ENCODE data around the gene CHTF8.
"Not testable (repeated sequence)": the region's sequence is repeated elsewhere in the genome, so short reads cannot be mapped to it uniquely, and the experiment has no call there.

Gene CHTF8

DNA sequence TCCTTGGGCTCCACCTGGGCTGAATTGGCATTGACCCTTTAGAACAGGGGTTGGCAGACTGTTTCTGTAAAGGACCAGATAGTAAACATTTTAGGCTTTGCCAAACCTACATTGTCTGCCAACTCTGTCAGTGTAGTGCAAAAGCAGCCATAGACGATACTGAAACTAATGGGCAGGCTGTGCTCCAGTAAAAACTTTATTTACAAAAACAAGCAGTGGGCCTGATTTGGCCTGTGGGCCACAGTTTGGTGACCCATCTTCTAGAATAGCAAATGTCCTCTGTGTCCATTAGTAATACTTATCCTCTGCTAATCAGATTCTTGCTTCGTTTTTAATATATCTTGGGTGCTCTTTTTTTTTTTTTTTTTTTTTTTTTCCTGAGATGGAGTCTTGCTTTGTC, 6.2 kb upstream of the CHTF8 start:
- DNase-seq, result no peak

DNA sequence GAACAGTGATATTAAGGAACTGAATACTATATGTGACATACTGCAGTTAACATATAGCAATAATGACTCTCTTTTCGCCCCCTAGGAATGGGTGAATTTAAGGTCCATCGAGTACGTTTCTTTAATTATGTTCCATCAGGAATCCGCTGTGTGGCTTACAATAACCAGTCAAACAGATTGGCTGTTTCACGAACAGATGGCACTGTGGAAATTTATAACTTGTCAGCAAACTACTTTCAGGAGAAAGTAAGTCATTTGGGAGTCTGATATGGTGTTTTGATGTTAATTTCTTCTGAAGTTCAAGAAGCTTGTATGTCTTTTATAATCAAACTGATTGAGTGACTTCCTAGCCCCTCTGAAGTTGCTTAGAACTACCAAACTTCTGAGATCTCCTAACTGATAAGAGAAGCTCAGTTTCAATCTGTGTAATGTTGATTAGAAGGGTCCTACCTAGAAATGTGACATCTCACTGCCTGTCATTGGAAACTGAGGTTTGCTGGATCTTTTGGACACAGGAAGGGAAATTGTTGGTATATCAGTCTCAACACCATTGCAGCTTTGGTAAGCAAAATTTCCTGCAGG, 1.1 kb upstream of the CHTF8 start:
- DNase-seq, result no peak

DNA sequence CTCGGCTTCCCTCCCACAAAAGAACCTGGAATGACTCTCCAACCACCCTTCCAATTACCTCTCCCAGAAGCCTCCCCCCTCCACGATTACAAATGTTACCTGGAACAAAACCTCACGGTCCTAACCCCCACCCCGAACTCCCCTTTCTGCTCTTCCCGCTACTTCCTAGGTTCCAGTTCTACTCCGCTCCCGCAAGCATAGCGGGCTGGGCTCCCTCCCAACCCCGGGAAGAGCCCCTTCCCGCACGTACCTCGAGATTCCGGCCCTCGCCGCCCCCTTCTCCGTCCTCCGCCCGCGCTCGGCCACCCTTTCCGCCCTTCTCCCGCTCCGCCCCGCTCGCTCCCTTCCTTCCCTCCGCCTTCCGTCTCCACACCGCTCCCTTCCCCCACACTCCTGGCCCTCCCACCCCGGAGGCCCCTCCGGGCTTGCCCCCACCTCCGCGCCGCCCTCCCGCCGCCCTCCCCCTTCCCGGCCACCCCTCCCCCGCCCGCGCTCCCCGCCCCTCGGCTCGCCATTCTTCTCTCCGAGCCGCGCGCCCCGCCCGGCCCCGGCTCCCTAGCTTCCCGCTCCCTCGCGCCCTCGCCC, 457 bp downstream of the CHTF8 start:
- DNase-seq, result peak; percentile 31

DNA sequence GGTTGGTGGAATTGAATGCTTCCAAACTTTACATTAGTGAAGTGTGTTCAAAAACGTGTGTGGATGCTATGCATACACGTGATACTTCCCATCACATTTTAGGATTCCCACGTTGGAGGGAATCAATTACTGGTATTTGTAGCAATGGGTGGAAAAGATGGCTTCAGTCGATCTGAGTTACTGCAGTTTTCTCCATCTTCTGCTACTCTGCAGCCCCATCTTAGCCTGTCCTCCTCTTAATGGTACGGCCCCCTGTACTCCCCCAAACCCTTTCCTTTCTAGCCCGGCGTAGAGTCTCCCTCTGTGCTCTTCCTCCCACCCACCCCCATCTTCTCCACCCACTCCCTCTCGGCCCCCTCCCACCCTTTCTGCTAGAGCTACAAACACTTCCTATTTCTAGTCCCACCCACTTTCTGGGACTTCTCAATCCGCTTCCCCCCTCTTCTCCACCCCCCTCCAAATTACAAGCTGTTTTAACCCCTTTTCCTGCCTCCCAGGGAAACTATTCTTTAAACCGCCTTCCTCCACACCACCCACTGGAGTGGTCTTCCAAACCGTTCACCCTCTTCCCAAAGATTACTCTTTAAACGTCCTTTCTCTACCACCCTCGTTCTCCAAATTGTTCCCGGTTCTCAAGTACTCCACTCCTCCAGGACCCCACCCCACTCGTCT, 1.1 kb downstream of the CHTF8 start:
- no peak for DNase-seq

DNA sequence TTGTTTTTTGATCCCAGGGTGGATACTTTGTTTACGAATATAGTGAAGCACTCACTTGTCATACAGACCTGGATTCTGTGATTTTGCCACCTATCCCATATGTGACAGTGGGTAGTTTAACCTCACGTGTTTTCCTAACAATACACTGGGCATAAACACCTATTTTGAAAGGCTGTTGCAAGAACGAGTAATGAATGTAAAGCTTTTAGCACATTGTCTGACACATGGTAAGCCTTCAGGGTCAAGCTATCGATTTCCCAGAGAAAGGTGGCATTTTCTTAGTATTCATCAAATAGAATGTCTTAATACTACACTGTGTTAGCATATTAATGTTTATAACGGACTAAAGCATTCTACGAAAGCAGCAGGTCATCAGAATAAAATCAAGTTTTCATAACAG, 1.9 kb downstream of the CHTF8 start:
- DNase-seq, result no peak

DNA sequence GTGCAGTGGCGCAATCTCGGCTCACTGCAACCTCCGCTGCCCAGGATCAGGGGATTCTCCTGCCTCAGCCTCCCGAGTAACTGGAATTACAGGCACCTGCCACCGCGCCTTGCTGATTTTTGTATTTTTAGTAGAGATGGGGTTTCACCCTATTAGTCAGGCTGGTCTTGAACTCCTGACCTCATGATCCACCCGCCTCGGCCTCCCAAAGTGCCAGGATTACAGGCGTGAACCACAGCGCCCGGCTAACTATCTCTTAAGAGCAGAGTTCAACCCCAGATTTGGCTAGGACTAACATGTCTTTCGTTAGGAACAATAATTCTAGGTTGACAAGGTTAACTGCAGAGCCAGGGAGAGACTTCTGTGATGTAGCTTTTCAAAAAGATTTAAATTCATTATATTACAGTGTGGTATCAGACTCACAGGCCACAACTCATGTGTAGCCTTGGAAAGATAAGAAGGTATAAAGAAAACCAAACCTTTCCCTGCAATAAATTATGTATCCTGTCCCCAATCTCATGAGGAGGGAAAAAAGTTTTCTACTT, 4.3 kb downstream of the CHTF8 start:
- DNase-seq, result no peak

DNA sequence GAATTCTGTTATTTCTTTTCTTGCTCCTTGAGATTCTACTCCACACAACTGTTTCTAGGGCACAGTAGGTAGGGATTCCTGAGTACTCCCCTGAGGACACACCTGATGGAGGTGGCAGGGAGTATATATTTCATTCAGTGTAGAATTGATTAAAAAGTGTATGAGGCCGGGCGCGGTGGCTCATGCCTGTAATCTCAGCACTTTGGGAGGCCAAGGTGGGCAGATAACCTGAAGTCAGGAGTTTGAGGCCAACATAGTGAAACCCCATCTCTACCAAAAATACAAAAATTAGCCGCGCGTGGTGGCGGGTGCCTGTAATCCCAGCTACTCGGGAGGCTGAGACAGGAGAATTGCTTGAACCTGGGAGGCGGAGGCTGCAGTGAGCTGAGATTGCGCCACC, 5.6 kb downstream of the CHTF8 start:
- DNase-seq, result not testable (repeated sequence)

DNA sequence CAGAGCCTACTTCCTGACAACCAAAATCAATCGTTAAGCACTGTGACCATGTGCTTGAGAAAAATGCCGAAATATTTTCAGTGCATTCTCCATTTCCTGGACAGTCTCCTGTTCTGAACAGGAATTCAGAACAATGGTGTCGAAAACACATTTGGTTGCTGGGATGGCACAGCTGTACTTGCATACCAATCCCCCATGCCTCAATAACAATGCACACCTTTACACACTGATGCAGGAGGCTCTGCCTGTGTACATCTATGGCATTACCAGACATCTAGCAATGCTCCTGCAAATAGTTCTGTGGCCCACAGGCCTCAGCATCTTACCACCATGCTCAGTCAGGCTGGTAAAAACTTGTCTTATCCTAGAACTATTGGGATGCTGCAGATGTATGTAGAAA, 6.2 kb downstream of the CHTF8 start:
- no peak for DNase-seq

DNA sequence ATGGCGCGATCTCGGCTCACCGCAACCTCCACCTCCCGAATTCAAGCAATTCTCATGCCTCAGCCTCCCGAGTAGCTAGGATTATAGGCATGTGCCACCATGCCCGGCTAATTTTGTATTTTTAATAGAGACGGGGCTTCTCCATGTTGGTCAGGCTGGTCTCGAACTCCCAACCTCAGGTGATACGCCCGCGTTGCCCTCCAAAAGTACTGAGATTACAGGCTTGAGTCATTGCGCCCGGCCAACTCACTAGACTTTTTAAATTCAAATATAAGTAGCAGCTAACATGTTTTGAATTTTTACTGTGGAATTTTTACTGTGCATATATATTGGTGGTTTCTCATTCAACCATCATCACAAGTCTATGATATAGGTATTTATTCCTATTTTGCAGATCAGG, 7.4 kb downstream of the CHTF8 start:
- DNase-seq, result not testable (repeated sequence)

DNA sequence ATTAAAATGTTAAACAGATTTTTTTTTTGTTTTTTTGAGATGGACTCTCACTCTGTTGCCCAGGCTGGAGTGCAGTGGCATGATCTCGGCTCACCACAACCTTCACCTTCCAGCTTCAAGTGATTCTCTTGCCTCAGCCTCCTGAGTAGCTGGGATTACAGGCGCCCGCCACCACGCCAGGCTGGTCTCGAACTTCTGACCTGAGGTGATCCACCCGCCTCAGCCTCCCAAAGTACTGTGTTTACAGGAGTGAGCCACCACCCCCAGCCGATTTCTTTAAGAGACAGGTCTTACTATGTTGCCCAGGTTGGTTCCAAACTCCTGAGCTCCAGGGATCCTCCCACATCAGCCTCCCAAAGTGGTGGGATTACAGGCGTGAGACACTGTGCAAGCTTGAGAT, 8.0 kb downstream of the CHTF8 start:
- DNase-seq, result not testable (repeated sequence)

DNA sequence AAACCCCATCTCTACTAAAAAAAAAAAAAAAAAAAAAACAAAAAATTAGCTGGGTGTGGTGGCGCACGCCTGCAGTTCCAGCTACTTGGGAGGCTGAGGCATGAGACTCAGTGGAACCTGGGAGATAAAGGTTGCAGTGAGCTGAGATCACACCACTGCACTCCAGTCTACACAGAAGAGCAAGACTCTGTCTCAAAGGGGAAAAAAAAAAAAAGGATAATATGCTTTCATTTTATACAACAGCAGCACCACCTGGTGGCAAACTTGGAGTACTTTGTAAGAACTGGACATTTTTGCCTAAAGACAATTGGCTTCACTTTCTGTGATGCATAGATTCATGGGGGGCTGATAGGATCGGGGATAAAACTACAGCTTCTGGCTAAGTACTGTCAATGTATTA, 8.5 kb downstream of the CHTF8 start:
- peak; percentile 24 for DNase-seq

DNA sequence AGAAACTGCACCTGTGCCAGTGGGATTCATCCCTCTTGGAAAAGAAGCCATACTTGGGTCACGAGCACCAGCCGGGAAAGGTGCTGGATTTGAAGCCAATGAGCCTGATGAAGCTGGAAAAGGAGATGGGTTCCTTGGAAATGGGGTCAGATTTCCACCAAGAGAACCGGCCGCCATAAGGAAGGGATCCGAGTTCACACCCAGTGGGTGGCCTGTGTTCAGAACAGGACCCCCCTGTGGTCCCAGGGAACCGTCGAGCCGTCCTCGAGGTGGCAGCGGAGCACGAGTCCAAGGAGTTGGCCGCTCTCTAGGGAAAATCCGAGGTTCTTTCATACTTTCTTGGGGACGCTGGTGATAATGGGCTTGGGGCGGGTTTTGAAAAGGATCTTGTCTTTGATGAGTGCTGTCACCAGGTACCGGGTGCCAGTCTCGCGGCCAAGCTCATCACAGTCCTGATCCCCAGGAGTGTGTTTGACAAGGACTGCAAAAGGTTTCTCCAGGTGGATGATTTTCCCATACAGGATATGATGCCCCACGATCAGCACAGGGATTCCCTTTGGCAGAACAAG, 12.2 kb downstream of the CHTF8 start:
- no peak for DNase-seq

DNA sequence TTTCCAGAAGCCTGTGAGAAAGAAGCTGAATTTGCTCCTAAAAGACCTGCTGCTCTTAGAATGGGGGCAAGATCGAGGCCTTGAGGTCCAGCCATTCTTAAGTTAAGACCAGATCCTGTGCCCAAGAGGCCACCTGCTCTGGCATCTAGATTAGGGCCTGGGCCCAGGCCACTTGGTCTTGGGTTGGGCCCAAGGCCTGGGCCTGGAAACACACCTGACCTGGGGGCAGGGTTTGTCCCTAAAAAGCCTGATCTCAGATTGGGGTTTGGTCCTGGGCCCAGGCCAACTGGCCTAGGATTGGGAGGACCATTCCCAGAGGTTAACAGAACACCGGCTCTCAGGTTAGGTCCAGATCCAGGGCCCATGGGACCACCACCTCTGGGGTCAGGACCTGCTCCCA, 12.9 kb downstream of the CHTF8 start:
- DNase-seq, result no peak

DNA sequence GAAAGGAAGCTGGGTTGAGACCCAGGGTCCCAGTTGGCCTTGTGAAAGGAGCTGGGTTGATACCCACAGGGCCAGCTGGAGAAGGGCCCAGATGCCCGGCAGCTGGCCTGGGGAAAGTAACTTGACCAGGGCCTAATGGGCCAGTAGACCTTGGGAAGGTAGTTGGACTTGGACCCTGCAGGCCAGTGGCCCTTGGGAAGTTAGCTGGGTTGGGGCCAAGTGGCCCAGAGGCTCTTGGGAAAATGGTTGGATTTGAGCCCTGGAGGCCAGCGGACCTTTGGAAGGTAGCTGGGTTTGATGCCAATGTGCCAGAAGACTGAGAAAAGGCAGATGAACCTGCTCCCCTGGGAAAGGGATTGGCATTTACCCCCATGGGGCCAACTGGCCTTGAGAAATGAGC, 13.4 kb downstream of the CHTF8 start:
- DNase-seq, result no peak

DNA sequence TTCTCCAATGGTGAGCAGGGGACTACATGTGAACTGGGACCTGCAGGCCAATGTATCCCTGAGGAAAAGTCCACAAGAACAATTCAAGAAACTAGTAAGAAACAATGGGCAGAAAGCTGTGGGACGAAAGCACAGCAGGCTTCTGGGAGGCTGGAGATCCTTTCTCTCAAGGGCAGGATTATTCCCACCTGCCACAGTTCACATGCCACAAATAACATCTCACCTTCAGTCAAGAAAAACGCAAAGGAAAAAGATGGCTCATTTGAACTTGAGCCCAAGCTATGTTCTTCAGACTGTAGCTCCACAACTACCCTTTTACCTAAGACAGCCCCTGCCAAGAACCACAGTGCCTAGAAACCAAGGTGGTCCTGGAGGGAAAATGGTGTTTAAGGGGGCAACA, 13.9 kb downstream of the CHTF8 start:
- DNase-seq, result no peak

DNA sequence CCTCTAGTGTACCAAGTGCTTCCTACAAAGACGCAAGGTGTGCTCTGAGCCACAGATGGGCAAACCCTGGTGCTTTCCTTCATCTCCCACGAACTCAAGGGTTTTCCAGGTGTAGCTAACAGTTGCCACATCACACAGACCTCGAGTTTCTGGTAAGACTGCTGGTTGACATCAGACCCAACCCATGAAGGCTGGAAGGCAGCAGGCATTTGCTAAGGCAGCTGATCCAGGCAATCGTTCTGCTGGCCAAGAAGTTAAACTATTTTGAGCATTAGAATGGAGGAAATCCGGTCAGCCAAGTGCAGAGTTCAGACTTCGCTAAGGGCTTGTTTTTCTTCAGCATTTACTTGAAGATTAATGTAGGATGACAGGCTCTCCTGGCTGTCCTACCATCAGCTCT, 15.5 kb downstream of the CHTF8 start:
- no peak for DNase-seq

DNA sequence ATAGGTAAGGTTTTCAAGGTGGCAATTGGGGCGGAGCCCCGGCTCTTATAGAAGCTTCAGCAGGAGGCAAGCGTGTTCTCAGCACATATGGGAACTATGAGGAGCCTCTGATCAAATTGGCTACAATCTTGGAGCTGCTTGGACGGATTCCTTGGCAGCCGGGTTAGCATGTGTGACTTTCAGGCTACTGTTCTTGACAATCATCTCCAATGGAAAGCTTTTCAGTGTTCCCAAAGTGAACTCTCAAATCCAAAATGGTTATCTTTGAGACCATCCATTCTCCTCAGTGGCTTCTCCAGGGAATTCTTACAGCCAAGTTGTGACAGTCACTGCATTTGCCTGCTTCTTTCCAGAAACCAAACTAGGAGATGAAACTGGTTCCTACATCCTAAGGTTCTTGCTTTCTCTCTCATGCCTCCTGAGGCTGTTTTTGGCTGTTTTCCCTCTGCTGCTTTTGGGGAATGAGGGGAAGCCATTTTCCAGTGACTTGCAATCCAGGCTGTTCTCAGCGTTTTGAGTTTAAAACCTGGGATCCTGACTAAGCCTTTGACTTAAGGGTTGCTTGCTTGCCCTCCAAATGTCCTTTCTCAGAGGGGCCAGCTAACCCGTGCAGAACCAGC, 16.0 kb downstream of the CHTF8 start:
- DNase-seq, result no peak

DNA sequence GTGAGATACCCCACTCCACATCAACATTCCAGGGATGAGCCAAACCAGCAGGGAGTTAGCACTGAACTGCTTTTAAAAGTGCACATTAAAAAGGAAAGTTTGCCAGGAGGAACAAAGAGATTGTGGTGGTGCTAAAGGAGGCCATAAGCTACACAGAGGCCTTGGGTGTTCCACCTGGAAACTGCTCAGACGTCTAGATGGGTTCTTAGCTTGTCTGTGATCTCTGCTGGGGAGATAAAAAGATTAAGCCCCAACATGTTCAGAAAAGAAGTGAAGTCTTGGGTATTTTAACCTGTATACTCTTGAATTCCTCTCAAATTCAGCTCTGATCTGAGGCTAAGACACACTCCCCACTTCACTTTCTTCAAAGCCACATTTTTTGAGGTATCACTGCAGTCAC, 16.6 kb downstream of the CHTF8 start:
- no peak for DNase-seq

DNA sequence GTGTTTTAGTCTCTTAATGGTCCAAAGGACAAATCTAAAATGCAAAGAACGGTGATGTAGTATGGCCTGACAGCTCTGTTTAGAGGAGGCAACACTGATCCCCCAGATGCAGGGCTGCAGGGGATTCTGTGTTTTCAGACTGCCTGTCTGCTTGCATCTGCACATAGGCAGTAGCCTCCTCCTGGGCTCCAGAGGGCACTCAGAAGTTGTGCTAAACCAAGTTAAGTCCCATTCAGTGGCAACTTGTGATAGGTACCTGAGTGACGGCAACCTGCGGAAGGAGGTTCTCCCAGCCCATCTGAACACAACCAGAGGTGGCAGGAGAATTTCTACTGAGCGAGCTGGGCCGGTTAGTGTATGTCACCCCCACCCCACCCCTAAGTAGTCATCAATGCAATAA, 17.0 kb downstream of the CHTF8 start:
- no peak for DNase-seq

DNA sequence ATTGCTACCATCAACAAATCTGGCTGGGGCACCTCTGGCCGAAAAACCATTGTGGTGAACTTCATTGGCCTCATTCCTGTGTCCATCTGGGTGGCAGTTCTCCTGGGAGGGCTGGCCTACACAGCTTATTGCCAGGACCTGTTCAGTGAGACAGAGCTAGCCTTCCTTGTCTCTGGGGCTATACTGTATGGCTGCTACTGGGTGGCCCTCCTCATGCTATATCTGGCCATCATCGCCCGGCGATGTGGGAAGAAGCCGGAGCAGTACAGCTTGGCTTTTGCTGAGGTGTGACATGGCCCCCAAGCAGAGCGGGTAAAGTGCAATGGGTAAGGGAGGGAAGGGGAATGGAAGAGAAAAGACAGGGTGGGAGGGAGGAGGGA, 17.4 kb downstream of the CHTF8 start:
- DNase-seq, result no peak

DNA sequence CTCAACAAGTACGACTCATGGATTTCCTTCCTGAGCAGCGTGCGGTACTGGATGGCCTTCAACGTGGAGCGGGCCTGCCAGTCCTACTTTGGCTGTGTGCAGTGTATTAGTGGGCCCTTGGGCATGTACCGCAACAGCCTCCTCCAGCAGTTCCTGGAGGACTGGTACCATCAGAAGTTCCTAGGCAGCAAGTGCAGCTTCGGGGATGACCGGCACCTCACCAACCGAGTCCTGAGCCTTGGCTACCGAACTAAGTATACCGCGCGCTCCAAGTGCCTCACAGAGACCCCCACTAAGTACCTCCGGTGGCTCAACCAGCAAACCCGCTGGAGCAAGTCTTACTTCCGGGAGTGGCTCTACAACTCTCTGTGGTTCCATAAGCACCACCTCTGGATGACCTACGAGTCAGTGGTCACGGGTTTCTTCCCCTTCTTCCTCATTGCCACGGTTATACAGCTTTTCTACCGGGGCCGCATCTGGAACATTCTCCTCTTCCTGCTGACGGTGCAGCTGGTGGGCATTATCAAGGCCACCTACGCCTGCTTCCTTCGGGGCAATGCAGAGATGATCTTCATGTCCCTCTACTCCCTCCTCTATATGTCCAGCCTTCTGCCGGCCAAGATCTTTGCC, 17.9 kb downstream of the CHTF8 start:
- no peak for DNase-seq

DNA sequence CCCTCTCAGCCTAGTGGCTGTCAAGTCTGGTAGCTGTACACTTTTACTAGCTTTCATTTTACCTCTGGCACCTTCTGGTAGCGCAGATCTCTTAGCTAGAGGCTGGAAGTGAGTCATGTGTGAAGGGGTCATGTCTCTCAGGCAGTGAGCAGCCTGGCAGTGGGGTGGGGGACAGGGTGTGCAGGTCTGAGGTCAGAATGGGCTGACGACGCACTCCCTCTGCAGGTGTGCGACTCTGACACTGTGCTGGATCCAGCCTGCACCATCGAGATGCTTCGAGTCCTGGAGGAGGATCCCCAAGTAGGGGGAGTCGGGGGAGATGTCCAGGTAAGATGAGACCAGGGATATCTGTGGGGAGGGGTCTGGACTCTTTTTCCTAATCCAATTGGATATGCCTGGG, 19.2 kb downstream of the CHTF8 start:
- DNase-seq, result no peak
